ENCODE measurements around the gene BCAR3.
"Not testable (repeated sequence)": the region's sequence is repeated elsewhere in the genome, so short reads cannot be mapped to it uniquely, and the experiment has no call there.

BCAR3 gene

DNA sequence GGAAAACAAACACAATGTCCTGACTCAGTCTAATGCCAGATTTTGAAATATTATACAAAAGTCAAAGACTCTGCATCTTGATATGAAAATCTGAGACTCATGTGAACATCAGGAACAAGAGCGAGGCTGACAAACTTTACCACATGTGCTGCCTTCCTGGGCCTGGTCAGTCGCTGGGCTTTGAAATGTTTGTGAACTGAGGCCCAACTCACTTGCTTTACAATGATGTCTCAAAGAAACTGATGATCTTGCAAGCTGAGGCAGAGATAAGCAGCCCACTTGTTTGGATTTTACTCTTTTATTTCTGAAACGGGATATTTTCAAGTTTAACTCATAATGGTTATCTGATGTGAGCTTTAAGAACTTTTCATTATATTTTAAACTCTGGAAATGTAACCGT lies 2.1 kb downstream of the BCAR3 start:
- H3K4me1 ChIP-seq (ENCODE audit: insufficient read depth, insufficient read length): peaks cover 12% of the 10 kb centered on the region
- no peak for DNase-seq (ENCODE audit: low read depth, low spot score)
- H3K4me3 ChIP-seq (ENCODE audit: insufficient read length, low read depth): no peak overlapping the region
- H3K9ac ChIP-seq (ENCODE audit: insufficient read length, low read depth): no peak overlapping the region
- H3K27me3 ChIP-seq (ENCODE audit: insufficient read depth, insufficient read length): peaks cover 6% of the 10 kb centered on the region
- no peaks in the 10 kb centered on the region for H3K9me3 ChIP-seq (ENCODE audit: insufficient read depth, low read length)
- peaks cover 36% of the 10 kb centered on the region for H3K36me3 ChIP-seq (ENCODE audit: insufficient read depth, insufficient read length, low read length)
- TF ChIP-seq YY1 (IDR thresholded peaks at IDR 0.05; ENCODE audit: insufficient read depth, insufficient read length): no peak
- TF ChIP-seq ZNF274 (IDR thresholded peaks at IDR 0.05; ENCODE audit: low read depth, low read length): no peak

DNA sequence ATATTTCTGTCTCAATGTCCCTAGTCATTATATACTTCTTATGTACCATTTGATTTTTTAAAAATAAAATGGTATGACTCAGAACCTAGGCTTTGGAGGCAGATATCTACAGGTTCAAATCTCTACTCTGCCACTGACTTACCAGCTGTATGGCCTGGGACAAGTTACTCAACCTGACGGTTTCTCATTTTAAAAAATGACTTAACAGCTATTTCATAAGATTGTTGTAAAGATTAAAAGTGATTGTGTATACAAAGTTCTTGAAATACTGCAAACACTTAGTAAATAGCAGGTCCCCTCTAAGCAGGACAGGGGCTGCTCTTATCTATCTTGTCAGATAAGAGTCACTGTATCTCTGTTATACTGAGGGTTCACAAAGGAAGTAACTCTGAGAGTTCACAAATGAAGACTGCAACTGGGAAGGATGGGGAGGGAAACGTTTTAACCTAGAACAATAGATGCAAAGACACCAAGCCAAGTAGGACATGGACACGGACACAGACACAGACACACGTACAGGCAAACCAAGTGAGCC lies 2.6 kb downstream of the BCAR3 start:
- peaks cover 41% of the 10 kb centered on the region for H3K36me3 ChIP-seq (ENCODE audit: insufficient read depth, insufficient read length, low read length)

DNA sequence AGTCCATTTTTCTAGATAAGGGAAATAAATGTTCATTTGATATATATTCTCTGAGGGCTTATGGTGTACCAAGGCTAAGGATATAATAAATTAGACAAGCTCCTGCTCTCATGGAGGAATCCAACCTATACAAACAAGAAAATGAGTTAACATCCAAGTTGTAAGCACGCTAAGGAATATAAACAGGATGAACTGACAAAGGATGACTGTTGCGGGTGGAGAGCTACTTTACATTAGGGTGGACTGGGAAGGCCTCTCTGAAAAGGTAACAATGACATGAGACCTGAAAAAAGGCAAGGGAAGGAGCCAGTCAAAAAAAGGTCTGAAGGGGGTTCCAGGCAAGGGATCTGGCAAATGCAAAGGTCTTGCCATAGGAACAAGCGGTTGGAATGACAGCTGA lies 3.1 kb downstream of the BCAR3 start:
- no peak overlapping the region for H3K4me3 ChIP-seq (ENCODE audit: insufficient read length, low read depth)
- TF ChIP-seq ZNF274 (IDR thresholded peaks at IDR 0.05; ENCODE audit: low read depth, low read length) (no peak), YY1 (IDR thresholded peaks at IDR 0.05; ENCODE audit: insufficient read depth, insufficient read length) (no peak), SUZ12 (IDR thresholded peaks at IDR 0.05; ENCODE audit: extremely low read depth, insufficient read depth, insufficient read length) (no peak)
- DNase-seq (ENCODE audit: low read depth, low spot score): no peak
- no peak overlapping the region for H3K9ac ChIP-seq (ENCODE audit: insufficient read length, low read depth)
- H3K36me3 ChIP-seq (ENCODE audit: insufficient read depth, insufficient read length, low read length): peaks cover 46% of the 10 kb centered on the region
- peaks cover 5% of the 10 kb centered on the region for H3K27me3 ChIP-seq (ENCODE audit: insufficient read depth, insufficient read length)
- H3K4me1 ChIP-seq (ENCODE audit: insufficient read depth, insufficient read length): peaks cover 12% of the 10 kb centered on the region
- H3K9me3 ChIP-seq (ENCODE audit: insufficient read depth, low read length): no peaks in the 10 kb centered on the region

More for the DNA sequence above, 2.6 kb downstream of the BCAR3 start:
- Histone ChIP-seq H3K9me3 (ENCODE audit: insufficient read depth, low read length) (no peaks in the 10 kb centered on the region), H3K4me1 (ENCODE audit: insufficient read depth, insufficient read length) (peaks cover 12% of the 10 kb centered on the region), H3K27me3 (ENCODE audit: insufficient read depth, insufficient read length) (peaks cover 5% of the 10 kb centered on the region), H3K9ac (ENCODE audit: insufficient read length, low read depth) (no peak overlapping the region), H3K4me3 (ENCODE audit: insufficient read length, low read depth) (no peak overlapping the region)
- TF ChIP-seq YY1 (IDR thresholded peaks at IDR 0.05; ENCODE audit: insufficient read depth, insufficient read length) (no peak), SUZ12 (IDR thresholded peaks at IDR 0.05; ENCODE audit: extremely low read depth, insufficient read depth, insufficient read length) (no peak), ZNF274 (IDR thresholded peaks at IDR 0.05; ENCODE audit: low read depth, low read length) (no peak)
- DNase-seq (ENCODE audit: low read depth, low spot score): no peak

DNA sequence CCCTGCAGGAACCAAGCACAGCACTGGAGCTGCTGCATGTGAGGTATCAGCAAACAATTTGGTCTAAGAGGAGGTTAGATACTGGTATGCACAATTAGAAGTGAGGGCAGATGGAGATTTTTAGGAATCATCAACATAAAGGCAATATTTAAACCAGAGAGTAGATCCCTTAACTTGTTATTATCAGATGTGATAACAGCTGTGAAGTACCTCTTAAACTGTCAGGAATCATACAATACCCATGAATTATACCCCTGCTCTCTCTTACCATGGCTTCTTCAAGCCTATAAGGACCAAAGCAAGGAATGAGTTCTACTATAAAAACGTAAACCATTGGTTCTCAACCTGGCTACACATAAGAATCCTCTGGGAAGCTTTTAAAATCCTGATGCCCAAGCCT lies 3.9 kb downstream of the BCAR3 start:
- TF ChIP-seq YY1 (IDR thresholded peaks at IDR 0.05; ENCODE audit: insufficient read depth, insufficient read length) (no peak), SUZ12 (IDR thresholded peaks at IDR 0.05; ENCODE audit: extremely low read depth, insufficient read depth, insufficient read length) (no peak), ZNF274 (IDR thresholded peaks at IDR 0.05; ENCODE audit: low read depth, low read length) (no peak)
- Histone ChIP-seq H3K4me3 (ENCODE audit: insufficient read length, low read depth) (no peak overlapping the region), H3K27me3 (ENCODE audit: insufficient read depth, insufficient read length) (peaks cover 5% of the 10 kb centered on the region), H3K4me1 (ENCODE audit: insufficient read depth, insufficient read length) (peaks cover 12% of the 10 kb centered on the region), H3K36me3 (ENCODE audit: insufficient read depth, insufficient read length, low read length) (peaks cover 54% of the 10 kb centered on the region), H3K9ac (ENCODE audit: insufficient read length, low read depth) (no peak overlapping the region), H3K9me3 (ENCODE audit: insufficient read depth, low read length) (no peaks in the 10 kb centered on the region)
- no peak for DNase-seq (ENCODE audit: low read depth, low spot score)

DNA sequence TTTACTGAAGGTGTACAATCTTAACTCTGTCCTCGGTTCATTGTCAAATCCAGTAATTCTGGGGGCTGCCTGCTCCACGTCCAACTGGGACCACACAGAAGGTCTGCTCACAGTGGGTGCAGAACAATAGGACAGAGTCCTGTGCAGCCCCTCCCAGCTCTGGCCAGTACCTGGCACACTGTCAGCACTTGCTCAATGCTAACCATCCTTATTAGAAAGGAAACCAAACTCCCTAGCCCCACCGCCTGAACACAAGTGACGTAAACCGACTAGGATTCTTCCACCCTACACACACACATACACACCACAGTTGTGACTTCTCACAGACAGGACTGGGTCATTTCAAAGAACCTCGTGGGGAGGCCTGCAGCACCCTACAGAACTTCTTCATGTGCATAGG lies 5.2 kb downstream of the BCAR3 start:
- no peak for TF ChIP-seq SUZ12 (IDR thresholded peaks at IDR 0.05; ENCODE audit: extremely low read depth, insufficient read depth, insufficient read length)
- no peak for TF ChIP-seq YY1 (IDR thresholded peaks at IDR 0.05; ENCODE audit: insufficient read depth, insufficient read length)
- no peak for TF ChIP-seq ZNF274 (IDR thresholded peaks at IDR 0.05; ENCODE audit: low read depth, low read length)
- Histone ChIP-seq H3K9me3 (ENCODE audit: insufficient read depth, low read length) (no peaks in the 10 kb centered on the region), H3K36me3 (ENCODE audit: insufficient read depth, insufficient read length, low read length) (peaks cover 67% of the 10 kb centered on the region), H3K9ac (ENCODE audit: insufficient read length, low read depth) (no peak overlapping the region), H3K4me3 (ENCODE audit: insufficient read length, low read depth) (no peak overlapping the region), H3K27me3 (ENCODE audit: insufficient read depth, insufficient read length) (no peaks in the 10 kb centered on the region), H3K4me1 (ENCODE audit: insufficient read depth, insufficient read length) (peaks cover 12% of the 10 kb centered on the region)
- no peak for DNase-seq (ENCODE audit: low read depth, low spot score)

DNA sequence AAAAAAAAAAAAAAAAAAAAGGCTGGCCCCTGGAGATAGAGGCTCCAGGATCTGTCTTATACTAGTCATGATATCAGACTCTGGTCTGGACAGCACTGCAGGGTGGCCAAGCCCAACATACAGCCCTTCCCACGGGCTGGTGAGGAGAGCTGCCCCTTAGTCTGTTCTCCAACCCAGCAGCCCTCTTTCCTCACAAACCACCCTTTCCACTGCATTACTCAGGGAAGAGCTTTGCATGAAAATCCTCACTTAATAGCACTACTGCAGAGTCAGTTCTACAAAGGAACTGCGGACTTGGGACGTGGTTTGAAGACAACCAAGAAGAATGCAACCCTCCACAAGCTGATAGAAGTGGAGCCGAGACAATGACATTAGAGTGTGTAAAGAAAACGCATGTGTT lies 5.7 kb downstream of the BCAR3 start:
- TF ChIP-seq YY1 (IDR thresholded peaks at IDR 0.05; ENCODE audit: insufficient read depth, insufficient read length) (no peak), SUZ12 (IDR thresholded peaks at IDR 0.05; ENCODE audit: extremely low read depth, insufficient read depth, insufficient read length) (no peak), ZNF274 (IDR thresholded peaks at IDR 0.05; ENCODE audit: low read depth, low read length) (no peak)
- H3K9ac ChIP-seq (ENCODE audit: insufficient read length, low read depth): no peak overlapping the region
- no peaks in the 10 kb centered on the region for H3K27me3 ChIP-seq (ENCODE audit: insufficient read depth, insufficient read length)
- H3K9me3 ChIP-seq (ENCODE audit: insufficient read depth, low read length): no peaks in the 10 kb centered on the region
- peaks cover 72% of the 10 kb centered on the region for H3K36me3 ChIP-seq (ENCODE audit: insufficient read depth, insufficient read length, low read length)
- DNase-seq (ENCODE audit: low read depth, low spot score): no peak
- H3K4me1 ChIP-seq (ENCODE audit: insufficient read depth, insufficient read length): peaks cover 12% of the 10 kb centered on the region
- no peak overlapping the region for H3K4me3 ChIP-seq (ENCODE audit: insufficient read length, low read depth)

DNA sequence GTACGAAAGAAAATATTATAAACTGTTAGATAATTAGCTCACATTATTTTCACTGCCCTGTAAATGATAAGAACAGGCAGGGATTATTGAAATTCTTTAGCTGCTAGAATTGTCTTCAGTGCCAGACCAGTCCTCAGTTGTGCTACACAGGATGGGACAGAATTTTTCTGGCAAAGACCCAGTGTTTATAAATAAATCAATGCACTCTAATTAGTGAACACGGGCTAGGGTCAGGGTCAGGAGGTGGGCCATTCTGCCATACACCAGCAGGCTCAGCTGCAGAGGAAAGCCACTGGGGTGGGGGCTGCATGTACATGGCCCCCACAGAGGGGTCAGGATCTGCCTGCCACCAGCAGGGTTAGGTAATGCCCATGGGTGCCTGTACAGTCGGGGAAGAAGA lies 6.4 kb downstream of the BCAR3 start:
- no peak overlapping the region for H3K4me3 ChIP-seq (ENCODE audit: insufficient read length, low read depth)
- peaks cover 12% of the 10 kb centered on the region for H3K4me1 ChIP-seq (ENCODE audit: insufficient read depth, insufficient read length)
- peaks cover 78% of the 10 kb centered on the region for H3K36me3 ChIP-seq (ENCODE audit: insufficient read depth, insufficient read length, low read length)

DNA sequence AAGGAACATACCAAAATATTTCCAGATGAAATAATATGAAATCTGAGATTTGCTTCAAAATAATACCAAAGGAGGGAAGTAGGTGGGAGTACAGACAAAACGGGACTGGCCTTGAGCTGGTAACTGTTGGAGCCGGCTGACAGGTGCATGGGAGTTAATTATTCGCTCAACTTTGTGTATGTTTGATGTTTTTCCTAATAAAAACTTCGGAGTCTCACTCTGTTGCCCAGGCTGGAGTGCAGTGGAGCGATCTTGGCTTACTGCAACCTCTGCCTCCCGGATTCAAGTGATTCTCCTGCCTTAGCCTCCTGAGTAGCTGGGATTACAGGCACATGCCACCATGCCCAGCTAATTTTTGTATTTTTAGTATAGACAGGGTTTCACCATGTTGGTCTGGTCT lies 7.6 kb downstream of the BCAR3 start:
- peaks cover 82% of the 10 kb centered on the region for H3K36me3 ChIP-seq (ENCODE audit: insufficient read depth, insufficient read length, low read length)
- DNase-seq (ENCODE audit: low read depth, low spot score): not testable (repeated sequence)

More for the DNA sequence above, 6.4 kb downstream of the BCAR3 start:
- Histone ChIP-seq H3K9me3 (ENCODE audit: insufficient read depth, low read length) (no peaks in the 10 kb centered on the region), H3K9ac (ENCODE audit: insufficient read length, low read depth) (no peak overlapping the region), H3K27me3 (ENCODE audit: insufficient read depth, insufficient read length) (no peaks in the 10 kb centered on the region)
- no peak for TF ChIP-seq ZNF274 (IDR thresholded peaks at IDR 0.05; ENCODE audit: low read depth, low read length)
- no peak for TF ChIP-seq YY1 (IDR thresholded peaks at IDR 0.05; ENCODE audit: insufficient read depth, insufficient read length)
- TF ChIP-seq SUZ12 (IDR thresholded peaks at IDR 0.05; ENCODE audit: extremely low read depth, insufficient read depth, insufficient read length): no peak
- no peak for DNase-seq (ENCODE audit: low read depth, low spot score)

More for the DNA sequence above, 7.6 kb downstream of the BCAR3 start:
- H3K4me1 ChIP-seq (ENCODE audit: insufficient read depth, insufficient read length): peaks cover 12% of the 10 kb centered on the region
- H3K4me3 ChIP-seq (ENCODE audit: insufficient read length, low read depth); H3K9ac ChIP-seq (ENCODE audit: insufficient read length, low read depth); H3K9me3 ChIP-seq (ENCODE audit: insufficient read depth, low read length); H3K27me3 ChIP-seq (ENCODE audit: insufficient read depth, insufficient read length): not testable (repeated sequence)

Measured in NT2/D1 (cell line).